ENCODE data around the gene STX5.

STX5 gene

GRCh38 chr11:62796281-62796680 is 35.6 kb downstream of the STX5 start:
- Histone ChIP-seq H3K4me1 (ENCODE audit: control insufficient read depth, insufficient read depth, low read length) (peaks cover 8% of the 10 kb centered on the region), H3K4me3 (ENCODE audit: low read depth, low read length) (no peak overlapping the region), H3K9me3 (ENCODE audit: control insufficient read depth, insufficient read depth, low read depth, low read length) (no peaks in the 10 kb centered on the region), H3K36me3 (ENCODE audit: control insufficient read depth, insufficient read depth, low read length) (peaks cover 86% of the 10 kb centered on the region), H3K27me3 (ENCODE audit: control insufficient read depth, insufficient read depth, low read length) (no peaks in the 10 kb centered on the region), H3K27ac (ENCODE audit: low read depth, low read length) (no peak overlapping the region), H3K9ac (ENCODE audit: low read length) (no peak overlapping the region)

- Histone ChIP-seq H3K27ac (ENCODE audit: low read depth, low read length) (no peak overlapping the region), H3K27me3 (ENCODE audit: control insufficient read depth, insufficient read depth, low read length) (no peaks in the 10 kb centered on the region), H3K9ac (ENCODE audit: low read length) (no peak overlapping the region), H3K4me3 (ENCODE audit: low read depth, low read length) (no peak overlapping the region), H3K4me1 (ENCODE audit: control insufficient read depth, insufficient read depth, low read length) (peaks cover 14% of the 10 kb centered on the region), H3K36me3 (ENCODE audit: control insufficient read depth, insufficient read depth, low read length) (peaks cover 82% of the 10 kb centered on the region), H3K9me3 (ENCODE audit: control insufficient read depth, insufficient read depth, low read depth, low read length) (no peaks in the 10 kb centered on the region)
Measured at GRCh38 chr11:62794201-62794775, 37.6 kb downstream of the STX5 start.

- Histone ChIP-seq H3K36me3 (ENCODE audit: control insufficient read depth, insufficient read depth, low read length) (peaks cover 65% of the 10 kb centered on the region), H3K4me3 (ENCODE audit: low read depth, low read length) (peak overlapping the region; percentile 100), H3K4me1 (ENCODE audit: control insufficient read depth, insufficient read depth, low read length) (peaks cover 14% of the 10 kb centered on the region), H3K27ac (ENCODE audit: low read depth, low read length) (no peak overlapping the region), H3K27me3 (ENCODE audit: control insufficient read depth, insufficient read depth, low read length) (no peaks in the 10 kb centered on the region), H3K9me3 (ENCODE audit: control insufficient read depth, insufficient read depth, low read depth, low read length) (no peaks in the 10 kb centered on the region), H3K9ac (ENCODE audit: low read length) (peak overlapping the region; percentile 96)
Measured at GRCh38 chr11:62792202-62792575, 39.7 kb downstream of the STX5 start.

GRCh38 chr11:62791501-62792201 is 40.2 kb downstream of the STX5 start, which contains the start of gene TMEM223:
TSS of gene TMEM223 (minus strand) at chr11:62792006. CDS start at chr11:62791994, 12 bp downstream.
- H3K36me3 ChIP-seq (ENCODE audit: control insufficient read depth, insufficient read depth, low read length): peaks cover 61% of the 10 kb centered on the region
- H3K27me3 ChIP-seq (ENCODE audit: control insufficient read depth, insufficient read depth, low read length): no peaks in the 10 kb centered on the region
- peak within 1 kb of the TSS; percentile 96 for H3K27ac ChIP-seq (ENCODE audit: low read depth, low read length)
- H3K4me3 ChIP-seq (ENCODE audit: low read depth, low read length): peak within 1 kb of the TSS; percentile 100
- no peaks in the 10 kb centered on the region for H3K9me3 ChIP-seq (ENCODE audit: control insufficient read depth, insufficient read depth, low read depth, low read length)
- H3K9ac ChIP-seq (ENCODE audit: low read length): peak within 1 kb of the TSS; percentile 96
- peaks cover 14% of the 10 kb centered on the region for H3K4me1 ChIP-seq (ENCODE audit: control insufficient read depth, insufficient read depth, low read length)

GRCh38 chr11:62789576-62789975 is 42.3 kb downstream of the STX5 start:
- Histone ChIP-seq H3K36me3 (ENCODE audit: control insufficient read depth, insufficient read depth, low read length) (peaks cover 47% of the 10 kb centered on the region), H3K27me3 (ENCODE audit: control insufficient read depth, insufficient read depth, low read length) (no peaks in the 10 kb centered on the region), H3K4me1 (ENCODE audit: control insufficient read depth, insufficient read depth, low read length) (peaks cover 17% of the 10 kb centered on the region), H3K27ac (ENCODE audit: low read depth, low read length) (no peak overlapping the region), H3K4me3 (ENCODE audit: low read depth, low read length) (no peak overlapping the region), H3K9ac (ENCODE audit: low read length) (no peak overlapping the region), H3K9me3 (ENCODE audit: control insufficient read depth, insufficient read depth, low read depth, low read length) (no peaks in the 10 kb centered on the region)

GRCh38 chr11:62788991-62789390 is 42.9 kb downstream of the STX5 start:
- H3K4me1 ChIP-seq (ENCODE audit: control insufficient read depth, insufficient read depth, low read length): peaks cover 17% of the 10 kb centered on the region
- no peaks in the 10 kb centered on the region for H3K9me3 ChIP-seq (ENCODE audit: control insufficient read depth, insufficient read depth, low read depth, low read length)
- no peak overlapping the region for H3K9ac ChIP-seq (ENCODE audit: low read length)
- peaks cover 43% of the 10 kb centered on the region for H3K36me3 ChIP-seq (ENCODE audit: control insufficient read depth, insufficient read depth, low read length)
- no peaks in the 10 kb centered on the region for H3K27me3 ChIP-seq (ENCODE audit: control insufficient read depth, insufficient read depth, low read length)
- no peak overlapping the region for H3K27ac ChIP-seq (ENCODE audit: low read depth, low read length)
- H3K4me3 ChIP-seq (ENCODE audit: low read depth, low read length): no peak overlapping the region

GRCh38 chr11:62787005-62787759 is 44.7 kb downstream of the STX5 start, which contains the start of gene TMEM179B:
TSS of gene TMEM179B (plus strand) at chr11:62787402. CDS start at chr11:62787432, 30 bp downstream.
- Histone ChIP-seq H3K27me3 (ENCODE audit: control insufficient read depth, insufficient read depth, low read length) (no peaks in the 10 kb centered on the region), H3K4me3 (ENCODE audit: low read depth, low read length) (peak within 1 kb of the TSS; percentile 96), H3K9ac (ENCODE audit: low read length) (peak within 1 kb of the TSS; percentile 97), H3K4me1 (ENCODE audit: control insufficient read depth, insufficient read depth, low read length) (peaks cover 12% of the 10 kb centered on the region), H3K9me3 (ENCODE audit: control insufficient read depth, insufficient read depth, low read depth, low read length) (no peaks in the 10 kb centered on the region), H3K36me3 (ENCODE audit: control insufficient read depth, insufficient read depth, low read length) (peaks cover 42% of the 10 kb centered on the region), H3K27ac (ENCODE audit: low read depth, low read length) (peak within 1 kb of the TSS; percentile 86)

- peaks cover 46% of the 10 kb centered on the region for H3K36me3 ChIP-seq (ENCODE audit: control insufficient read depth, insufficient read depth, low read length)
- H3K9ac ChIP-seq (ENCODE audit: low read length): peak overlapping the region; percentile 97
- peak overlapping the region; percentile 96 for H3K4me3 ChIP-seq (ENCODE audit: low read depth, low read length)
- H3K27ac ChIP-seq (ENCODE audit: low read depth, low read length): peak overlapping the region; percentile 86
- peaks cover 9% of the 10 kb centered on the region for H3K4me1 ChIP-seq (ENCODE audit: control insufficient read depth, insufficient read depth, low read length)
- H3K27me3 ChIP-seq (ENCODE audit: control insufficient read depth, insufficient read depth, low read length): no peaks in the 10 kb centered on the region
- H3K9me3 ChIP-seq (ENCODE audit: control insufficient read depth, insufficient read depth, low read depth, low read length): no peaks in the 10 kb centered on the region
Measured at GRCh38 chr11:62786318-62787004, 45.4 kb downstream of the STX5 start.

- no peaks in the 10 kb centered on the region for H3K27me3 ChIP-seq (ENCODE audit: control insufficient read depth, insufficient read depth, low read length)
- H3K9ac ChIP-seq (ENCODE audit: low read length): no peak overlapping the region
Measured at GRCh38 chr11:62782753-62783152, 49.1 kb downstream of the STX5 start.

GRCh38 chr11:62778441-62778840 is 53.4 kb downstream of the STX5 start:
- Histone ChIP-seq H3K9me3 (ENCODE audit: control insufficient read depth, insufficient read depth, low read depth, low read length) (no peaks in the 10 kb centered on the region), H3K9ac (ENCODE audit: low read length) (no peak overlapping the region), H3K36me3 (ENCODE audit: control insufficient read depth, insufficient read depth, low read length) (peaks cover 60% of the 10 kb centered on the region), H3K27me3 (ENCODE audit: control insufficient read depth, insufficient read depth, low read length) (no peaks in the 10 kb centered on the region), H3K27ac (ENCODE audit: low read depth, low read length) (no peak overlapping the region), H3K4me1 (ENCODE audit: control insufficient read depth, insufficient read depth, low read length) (no peaks in the 10 kb centered on the region), H3K4me3 (ENCODE audit: low read depth, low read length) (no peak overlapping the region)

More at GRCh38 chr11:62782753-62783152, 49.1 kb downstream of the STX5 start:
- Histone ChIP-seq H3K4me3 (ENCODE audit: low read depth, low read length) (no peak overlapping the region), H3K4me1 (ENCODE audit: control insufficient read depth, insufficient read depth, low read length) (peaks cover 3% of the 10 kb centered on the region), H3K27ac (ENCODE audit: low read depth, low read length) (no peak overlapping the region), H3K36me3 (ENCODE audit: control insufficient read depth, insufficient read depth, low read length) (peaks cover 42% of the 10 kb centered on the region), H3K9me3 (ENCODE audit: control insufficient read depth, insufficient read depth, low read depth, low read length) (no peaks in the 10 kb centered on the region)

All from HUES6 (cell line).